ENCODE measurements around the gene KCNA3.

Gene KCNA3

DNA sequence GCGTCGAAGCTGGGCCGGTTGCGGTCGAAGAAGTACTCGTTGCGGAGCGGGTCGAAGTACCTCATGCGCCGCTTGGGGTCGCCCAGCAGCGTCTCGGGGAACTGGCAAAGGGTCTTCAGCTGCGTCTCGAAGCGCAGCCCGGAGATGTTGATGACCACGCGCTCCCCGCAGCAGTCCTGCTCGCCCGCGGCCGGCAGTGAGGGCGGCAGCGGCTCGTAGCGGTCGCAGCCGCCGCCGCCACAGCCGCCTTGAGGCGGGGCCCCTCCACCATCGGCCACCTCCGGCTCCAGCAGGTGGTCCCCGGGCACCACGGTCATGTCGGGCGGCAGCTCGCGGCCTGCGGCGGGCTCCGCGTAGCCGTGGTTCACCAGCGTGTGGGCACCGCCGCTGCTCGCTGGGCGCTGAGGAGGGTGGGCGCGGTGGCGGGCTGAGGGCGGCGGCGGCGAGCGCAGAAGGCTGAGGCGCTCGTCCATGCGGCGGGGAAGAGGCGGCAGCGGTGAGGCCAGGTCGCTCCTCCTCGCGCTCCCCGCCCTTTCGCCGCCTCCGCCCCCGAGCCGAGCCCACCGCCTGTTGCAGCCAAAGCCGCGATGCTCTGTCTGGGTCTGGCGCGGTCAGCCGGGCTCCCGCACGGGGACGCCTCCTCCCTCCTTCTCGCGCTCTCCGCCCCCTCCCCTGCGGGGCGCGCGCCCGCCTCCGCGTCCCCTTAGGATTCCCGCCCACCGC is at the start of gene KCNA3:
KCNA3 (minus strand) TSS at position 604 of the 723 bp plus-strand sequence; CDS start at position 473, 131 bp downstream.
- DNase-seq = peak; percentile 57 to 67

DNA sequence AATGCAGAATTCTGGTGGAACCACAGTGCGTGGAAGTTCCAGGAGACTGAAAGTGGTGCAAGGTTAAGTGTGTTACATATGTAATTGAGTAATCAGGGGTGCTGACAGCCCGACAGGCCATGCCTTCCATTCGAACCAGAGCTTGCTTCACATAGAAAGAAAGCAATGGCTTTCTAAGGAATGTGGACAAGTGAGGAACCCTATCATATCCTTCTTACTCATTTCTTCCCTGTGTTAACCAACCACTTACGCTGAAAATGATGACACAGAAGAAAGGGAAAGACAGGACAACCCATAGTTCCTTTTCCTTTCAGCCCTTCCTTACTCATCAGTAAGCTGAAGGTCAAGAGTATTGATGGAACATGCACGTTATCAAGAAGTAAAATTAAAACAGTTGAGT is 48.1 kb upstream of the KCNA3 start:
- DNase-seq = no peak

DNA sequence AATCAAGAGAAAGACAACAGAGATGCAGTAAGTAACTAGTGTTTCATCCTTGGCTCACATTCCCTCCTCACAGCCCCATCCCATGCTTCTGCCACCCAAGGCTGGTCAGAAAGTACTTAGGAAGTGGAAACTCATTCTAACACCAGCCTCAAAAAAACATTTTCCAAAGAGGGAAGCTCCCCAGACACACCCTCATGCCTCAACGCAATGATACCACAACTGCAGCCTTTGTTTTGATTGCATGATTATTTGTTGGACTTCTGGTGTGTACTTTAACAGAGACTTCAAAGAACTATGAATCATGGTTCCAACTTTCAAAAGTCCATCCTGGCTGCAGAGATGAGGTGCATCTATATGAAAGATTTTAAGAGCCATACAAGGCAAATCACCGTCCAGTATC is 45.2 kb upstream of the KCNA3 start:
- DNase-seq = no peak

DNA sequence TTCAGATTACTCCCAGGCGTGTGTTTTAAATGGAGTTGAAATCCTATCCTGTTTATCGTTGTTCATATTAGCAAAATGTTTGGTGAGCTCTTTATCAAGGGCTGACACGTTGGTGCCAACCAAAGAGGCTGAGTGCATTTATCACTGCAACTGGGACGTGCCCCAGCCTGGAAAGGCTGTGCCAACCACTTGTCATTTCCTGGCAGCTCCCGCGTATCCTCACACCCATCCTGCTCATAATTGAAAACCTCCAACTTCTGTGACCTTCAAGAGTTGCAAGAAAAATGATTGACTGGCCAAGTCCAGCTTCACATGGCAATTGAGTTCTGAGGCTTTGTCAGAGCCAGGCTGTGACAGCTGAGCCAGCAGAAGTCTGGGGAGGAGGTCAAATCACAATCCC is 43.7 kb upstream of the KCNA3 start:
- no peak for DNase-seq

DNA sequence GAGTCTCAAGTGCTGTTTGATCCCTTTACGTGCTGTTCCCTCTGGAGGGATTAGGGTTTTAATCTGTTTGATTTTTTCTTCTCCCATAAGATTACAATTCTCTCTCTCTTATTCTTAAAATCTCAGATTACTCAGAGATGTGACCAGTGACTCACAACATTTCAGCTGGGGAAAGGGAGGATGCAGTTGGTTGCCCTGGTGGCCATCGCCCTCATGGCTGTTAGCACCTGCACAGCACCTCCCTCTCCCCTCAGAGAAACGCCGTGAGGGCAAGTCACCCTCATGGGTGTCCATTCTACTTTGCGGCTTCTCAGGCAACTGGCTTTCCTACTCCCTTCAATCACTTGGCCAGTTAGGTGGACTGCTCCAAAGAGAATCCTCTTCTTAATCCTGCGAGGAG is 42.4 kb upstream of the KCNA3 start:
- no peak for DNase-seq

DNA sequence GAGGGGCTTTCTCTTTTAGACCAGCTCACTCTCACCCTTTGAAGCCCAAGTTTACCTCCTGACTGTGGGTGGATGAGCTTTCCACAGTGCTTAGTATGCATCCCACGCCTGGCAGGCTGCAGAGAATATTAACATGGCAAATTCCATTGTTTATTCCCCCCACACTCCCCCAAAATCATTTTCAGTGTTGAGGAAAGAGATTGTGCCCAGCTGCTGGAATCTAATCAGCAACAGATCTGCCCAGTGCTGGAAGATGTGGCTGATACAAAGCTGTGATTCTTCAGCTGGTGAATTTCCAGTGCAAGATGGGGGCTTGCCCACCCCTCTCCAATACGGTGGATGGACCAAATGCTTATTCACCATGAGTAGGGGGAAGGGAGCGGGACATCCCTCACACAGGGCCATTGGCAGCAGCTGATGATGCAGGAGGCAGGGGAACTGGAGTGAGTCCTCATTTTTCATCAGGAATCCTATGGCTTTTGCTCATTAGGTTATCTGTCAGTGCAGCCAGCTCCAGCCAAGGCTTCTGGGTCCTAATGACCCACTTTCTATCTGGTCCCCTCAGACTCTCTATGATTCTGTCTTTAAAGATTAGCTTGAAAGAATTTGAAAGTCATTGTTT is 39.7 kb upstream of the KCNA3 start:
- no peak for DNase-seq

DNA sequence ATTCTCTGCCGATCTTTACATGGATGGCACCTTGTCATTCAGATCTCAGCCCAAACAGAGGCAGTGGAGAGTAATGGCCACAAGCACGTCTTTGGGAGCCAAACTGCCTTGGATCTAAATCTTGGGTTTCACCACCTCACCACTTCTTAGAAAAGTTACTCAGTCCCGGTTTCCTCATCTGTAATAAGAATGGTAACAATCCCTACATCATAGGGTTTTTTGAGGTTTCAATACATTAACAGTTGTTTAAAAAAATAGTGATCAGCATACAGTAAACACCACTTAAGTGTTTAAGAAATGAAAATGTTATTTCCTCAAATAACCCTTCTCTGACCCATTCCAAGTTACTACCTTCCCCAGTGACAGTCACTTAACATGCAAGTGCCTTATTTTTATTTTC is 38.5 kb upstream of the KCNA3 start:
- DNase-seq = no peak

DNA sequence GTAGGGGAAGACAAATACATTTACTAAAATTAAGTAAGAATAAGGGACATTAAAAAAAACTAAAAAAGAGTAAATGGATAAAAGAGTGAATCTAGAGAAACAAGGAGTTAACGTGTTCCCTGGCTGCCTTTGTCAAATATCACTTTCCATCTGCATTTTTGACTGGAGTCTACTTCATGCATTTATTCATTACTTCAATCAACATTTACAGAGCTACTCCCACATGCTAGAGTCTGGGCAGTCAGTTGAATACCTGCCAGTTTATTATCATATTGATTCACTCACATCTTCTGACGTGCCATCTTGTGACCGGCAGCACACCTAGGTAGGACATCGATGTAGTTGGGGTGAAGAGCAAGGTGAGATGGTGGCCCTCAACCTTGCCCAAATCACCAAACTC is 35.6 kb upstream of the KCNA3 start:
- DNase-seq = no peak

DNA sequence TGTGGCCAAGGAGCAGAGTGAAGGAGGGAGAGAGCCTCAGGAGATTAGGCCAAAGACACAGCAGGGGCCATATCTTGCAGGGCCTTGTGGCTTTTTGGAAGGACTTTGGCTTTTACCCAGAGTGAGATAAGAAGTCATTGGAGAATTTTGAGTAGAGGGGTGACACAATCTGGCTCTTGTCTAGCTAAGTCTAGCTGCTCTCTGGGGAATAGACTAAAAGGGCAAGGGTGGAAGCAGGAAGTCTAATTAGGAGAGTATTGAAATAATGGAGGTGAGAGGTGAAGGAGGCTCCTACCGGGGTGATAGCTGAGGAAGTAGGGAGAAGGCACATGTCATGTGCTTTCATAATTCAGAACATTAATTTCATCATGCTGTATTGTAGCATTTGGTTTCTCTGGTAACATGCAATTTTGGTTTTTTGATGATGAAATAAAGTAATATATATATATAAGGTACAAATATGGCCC is 34.3 kb upstream of the KCNA3 start:
- no peak for DNase-seq

DNA sequence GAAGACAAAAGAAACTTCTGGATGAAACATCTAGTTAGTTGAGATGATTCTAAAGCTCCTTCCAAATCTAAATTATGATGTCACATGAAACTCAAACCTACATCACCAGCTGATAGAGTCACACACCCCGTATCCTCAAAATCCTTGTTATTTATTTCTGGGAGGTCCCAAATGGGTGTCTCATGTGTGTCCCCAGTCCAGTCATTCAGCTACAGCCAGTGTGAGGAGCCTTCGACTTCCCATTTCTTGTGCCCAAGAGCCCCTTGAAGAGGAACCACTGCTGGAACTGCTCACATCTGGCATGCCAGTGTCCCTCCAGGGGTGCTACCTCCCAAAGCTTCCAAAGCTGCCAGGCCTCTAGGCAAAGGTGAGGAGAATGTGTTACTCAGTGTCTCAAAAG is 32.5 kb upstream of the KCNA3 start:
- DNase-seq = no peak

DNA sequence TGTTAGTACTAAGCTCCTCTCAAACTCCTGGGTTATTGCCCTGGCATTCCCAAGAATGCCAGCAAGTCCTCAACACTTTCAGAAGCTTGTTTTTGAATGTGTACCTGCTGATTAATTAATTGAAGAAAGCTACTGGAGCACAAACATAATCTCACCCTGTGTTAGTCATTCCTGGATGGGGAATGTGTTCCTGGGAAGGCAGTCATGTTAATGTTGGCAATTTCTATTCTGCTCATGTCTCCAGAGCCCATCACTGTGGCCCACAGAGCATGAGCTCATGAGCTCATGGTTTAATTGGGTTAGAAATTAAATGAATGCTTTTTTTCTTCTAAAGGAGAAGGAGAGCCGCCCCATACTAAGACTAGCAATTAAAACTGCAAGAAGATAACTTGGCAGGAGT is 31.9 kb upstream of the KCNA3 start:
- no peak for DNase-seq

DNA sequence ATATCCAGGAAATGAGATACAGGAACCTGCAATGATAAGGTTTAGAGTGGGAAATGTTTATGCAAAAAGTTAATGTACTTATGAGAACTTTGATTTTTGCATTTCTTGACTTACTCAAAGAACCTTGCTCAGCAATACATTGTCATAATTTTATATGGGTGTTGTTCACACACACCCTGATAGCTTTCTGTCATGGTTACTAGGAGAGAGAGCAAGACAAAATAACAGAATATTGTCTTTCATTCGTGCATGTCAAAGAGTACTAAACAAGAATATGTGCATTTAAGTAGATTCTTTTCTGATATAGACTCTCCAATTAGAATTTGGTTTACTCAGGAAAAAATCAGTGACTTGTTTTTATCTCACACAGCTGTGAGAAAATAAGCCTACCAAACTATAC is 27.5 kb upstream of the KCNA3 start:
- no peak for DNase-seq

DNA sequence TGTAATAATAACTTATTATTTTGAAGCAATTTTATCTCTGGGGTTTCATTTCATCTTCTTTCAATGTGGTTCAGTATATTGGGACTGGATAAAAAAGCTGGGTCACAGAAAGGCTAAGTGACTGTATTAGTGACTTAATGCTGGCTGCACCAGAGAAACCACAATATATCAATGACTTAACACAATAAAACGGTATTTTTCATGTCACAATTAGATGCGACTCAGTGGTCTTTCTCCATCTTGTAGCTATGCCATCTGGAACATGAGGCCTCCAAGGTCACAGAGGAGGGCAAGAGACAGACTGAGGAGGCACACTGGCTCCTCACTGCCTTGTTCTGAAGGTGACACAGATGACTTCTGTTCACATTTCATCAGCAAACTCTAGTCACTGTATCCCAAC is 26.0 kb upstream of the KCNA3 start:
- DNase-seq = no peak

DNA sequence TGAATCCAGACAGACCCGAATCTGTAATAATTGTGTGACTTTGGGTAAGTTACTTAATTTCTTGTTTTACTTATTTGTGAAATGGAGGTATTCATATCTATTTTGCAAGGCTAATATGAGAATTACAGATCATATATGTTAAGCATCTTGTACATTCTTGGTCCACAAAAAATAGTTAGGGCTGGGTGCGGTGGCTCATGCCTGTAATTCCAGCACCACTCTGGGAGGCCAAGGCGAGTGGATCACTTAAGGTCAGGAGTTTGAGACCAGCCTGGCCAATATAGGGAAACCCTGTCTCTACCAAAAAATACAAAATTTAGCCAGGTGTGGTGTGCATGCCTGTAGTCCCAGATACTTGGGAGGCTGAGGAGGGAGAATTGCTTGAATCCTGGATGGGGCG is 22.9 kb upstream of the KCNA3 start:
- DNase-seq = no peak

DNA sequence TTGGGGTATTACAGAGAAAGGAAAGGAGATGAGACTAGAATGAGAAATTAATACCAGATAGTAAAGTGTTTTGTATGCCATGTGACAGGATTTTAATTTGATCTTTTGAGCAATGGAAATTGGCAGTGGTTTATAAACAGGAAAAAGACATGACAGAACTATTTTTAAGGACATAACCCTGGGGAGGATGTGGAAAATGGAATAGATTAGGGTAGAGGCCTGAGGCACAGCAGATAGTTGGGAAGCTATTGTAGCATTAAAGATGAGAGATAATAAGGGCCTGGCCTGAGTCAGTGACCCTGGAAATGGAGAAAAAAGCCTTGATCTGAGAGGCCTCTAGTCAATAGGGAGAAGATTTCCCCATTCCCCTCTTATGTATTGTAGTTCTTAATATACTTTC is 22.1 kb upstream of the KCNA3 start:
- no peak for DNase-seq

DNA sequence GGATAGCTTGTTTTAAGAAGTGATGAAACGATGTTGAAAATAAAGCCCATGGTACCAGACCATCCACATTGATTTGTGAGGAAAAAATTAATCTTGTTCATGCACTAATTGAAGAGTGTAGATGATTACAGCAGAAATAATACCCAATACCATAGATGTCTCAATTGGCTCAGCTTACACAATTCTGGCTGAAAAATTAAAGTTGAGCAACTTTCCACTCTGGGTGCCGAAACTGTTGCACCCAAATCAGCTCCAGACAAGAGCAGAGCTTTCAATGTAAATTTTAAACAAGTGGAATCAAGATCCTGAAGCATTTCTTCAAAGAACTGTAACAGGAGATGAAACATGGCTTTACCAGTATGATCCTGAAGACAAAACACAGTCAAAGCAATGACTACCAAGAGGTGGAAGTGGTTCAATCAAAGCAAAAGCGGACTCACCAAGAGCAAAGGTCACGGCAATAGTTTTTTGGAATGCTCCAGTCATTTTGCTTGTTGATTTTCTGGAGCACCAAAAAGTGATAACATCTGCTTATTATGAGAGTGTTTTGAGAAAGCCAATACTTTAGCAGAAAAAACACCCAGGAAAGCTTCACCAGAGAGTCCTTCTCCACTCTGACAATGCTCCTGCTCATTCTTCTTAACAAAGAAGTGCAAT is 16.1 kb upstream of the KCNA3 start:
- no peak for DNase-seq

DNA sequence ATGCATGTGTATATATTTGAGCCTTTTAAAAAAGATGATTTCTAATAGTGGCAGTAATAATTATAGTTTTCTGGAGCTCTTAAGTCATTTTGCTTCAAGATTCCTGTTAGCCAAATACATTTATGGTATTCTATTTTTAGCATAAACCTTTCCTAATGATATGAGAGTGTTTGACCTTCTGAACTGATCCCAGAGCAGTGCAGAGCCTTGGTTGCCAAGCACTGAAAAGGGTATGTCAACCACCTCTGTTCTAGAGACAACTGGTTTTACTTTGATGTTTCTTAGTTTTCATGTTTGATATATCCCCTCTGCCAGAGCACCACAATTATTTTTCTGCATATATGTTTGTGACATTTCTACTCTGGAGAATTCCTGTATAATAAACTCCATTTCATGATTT is 15.1 kb upstream of the KCNA3 start:
- no peak for DNase-seq

DNA sequence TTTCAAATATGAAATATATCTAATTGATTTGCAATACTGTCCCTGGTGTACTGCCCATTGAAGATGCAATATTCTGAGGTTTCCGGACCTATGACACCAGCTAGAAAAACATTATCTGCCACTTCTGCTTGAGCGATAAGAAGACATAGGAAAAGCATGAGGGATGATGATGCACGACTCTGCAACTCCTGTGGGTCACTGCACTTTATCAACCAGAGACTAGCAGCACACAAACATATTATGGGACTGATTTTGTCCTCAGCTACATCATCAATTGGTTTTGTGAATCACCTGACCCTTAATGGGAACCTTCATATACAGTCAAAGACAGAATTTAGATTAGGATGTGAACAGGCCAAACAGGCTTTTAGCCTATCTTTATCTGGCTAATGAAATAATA is 13.8 kb upstream of the KCNA3 start:
- DNase-seq = no peak

DNA sequence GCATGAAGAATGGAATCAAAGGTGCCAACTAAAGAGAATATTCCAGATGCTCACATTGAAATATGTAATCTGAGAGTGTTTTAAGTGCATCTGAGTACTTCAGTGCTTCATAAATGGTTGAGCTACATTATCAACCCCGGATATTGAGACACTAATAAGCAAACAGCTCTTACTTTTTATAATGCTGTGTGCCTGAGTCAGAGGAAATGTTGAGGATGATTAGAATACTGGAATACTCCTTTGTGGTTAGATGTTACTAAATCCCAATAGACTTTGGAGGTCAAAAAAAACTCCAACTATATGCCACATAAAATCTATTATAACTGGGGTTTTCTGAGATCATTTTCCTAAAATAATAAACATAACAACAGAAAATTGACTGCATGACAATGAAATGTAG is 12.5 kb upstream of the KCNA3 start:
- no peak for DNase-seq

DNA sequence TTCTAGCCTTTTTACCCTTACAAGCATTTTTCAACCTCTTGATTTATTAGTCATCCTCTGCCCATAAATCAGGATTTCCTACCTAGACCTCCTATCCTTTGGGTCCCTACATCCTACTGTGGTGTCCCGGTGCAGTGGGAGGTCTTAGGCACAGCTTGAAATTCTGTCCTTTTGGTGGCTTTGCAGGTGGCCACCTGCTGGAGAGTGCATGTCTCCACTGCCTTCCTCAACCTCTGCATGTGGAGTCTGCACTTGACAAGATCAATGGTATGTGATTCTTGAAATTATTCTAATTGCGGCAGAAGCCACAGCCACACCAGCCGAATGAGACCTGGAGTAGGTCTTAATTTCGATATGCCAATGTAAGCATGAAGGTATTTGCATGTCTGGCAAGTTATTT is 11.4 kb upstream of the KCNA3 start:
- DNase-seq = peak in 1 of 2 experiments; percentile 3

DNA sequence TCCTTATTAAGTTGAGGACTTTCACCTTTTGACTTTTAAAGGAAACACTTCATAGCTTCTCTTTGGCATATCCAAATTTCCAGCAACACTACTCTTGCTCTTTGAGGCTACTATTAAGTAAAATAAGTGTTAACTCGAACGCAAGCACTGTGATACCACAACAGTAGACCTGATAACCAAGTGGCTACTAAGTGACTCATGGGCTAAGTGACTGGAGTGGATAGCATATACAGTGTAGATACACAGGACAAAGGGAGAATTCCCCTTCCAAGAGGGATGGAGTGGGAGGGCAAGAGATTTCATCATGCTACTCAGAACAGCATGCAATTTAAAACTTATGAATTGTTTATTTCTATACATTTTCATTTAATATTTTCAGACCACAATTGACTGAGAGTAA is 9.8 kb upstream of the KCNA3 start:
- no peak for DNase-seq

DNA sequence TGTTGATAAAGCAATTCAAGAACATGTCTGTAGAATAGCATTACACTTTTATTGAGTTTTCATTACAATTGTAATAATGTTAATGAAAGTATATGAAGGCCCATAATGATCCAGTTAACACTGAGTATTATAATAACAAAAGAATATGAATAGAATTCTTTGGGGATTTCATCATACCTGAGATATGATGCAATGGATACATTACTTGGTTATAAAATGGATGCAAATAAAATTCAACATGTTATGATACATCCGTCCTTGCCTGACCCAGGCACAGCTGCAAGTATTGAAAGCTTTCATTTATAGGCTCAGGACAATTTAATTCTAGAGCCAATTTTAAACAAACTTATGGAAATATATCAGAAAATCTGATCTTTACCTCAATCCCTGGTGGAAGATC is 8.2 kb upstream of the KCNA3 start:
- no peak for DNase-seq

DNA sequence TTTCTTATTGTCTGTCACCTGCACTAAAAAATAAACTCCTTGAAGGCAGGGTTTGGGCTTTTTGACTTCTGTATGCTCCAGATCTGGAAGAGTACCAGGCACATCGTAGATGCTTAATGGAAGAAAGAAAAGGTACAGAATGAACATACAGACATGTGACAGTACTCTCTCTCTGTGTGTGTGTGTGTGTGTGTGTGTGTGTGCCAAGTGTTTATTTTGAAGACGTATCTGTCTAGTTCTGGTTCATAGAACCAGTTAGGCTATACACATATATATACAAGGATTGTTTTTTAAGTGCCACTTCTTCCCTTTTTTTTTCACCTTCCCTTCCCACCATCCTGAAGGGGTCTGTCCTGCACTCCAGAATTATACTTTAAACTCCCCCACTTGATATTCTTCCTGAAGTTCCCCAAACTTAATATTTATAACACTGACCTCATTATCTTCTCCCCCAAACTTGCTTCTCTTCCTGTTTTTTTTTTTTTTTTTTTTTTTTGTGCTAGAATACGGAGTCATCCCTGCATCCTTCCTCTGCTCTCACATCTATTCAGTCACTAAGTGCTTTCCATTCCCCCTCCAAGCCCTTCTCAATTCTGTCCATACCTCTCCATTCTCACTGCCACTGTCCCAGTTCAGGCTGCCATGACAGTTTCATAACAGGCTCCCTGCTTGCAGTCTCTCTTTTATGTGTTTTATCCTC is 5.4 kb upstream of the KCNA3 start:
- DNase-seq = no peak

DNA sequence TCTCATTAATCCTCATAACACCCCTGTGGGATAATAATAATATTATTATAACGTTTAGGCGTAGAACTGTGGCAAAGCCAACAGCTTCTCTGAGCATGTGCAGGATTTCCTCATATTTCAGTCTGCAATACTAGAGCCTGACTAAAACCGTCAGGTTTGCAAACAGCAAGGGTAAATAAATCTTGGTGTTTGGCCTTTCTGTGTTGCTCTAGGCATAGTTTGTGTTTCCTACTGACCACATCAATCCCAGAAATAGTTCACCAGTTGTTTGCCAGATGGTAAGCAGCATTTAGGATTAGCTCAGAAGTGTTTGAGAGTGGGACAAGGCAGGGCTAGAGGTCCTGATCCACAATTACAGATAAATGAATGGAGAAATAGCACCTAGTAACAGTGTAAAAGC is 2.8 kb upstream of the KCNA3 start:
- DNase-seq = no peak
